ENCODE results near the gene ITGB5.
A peak's percentile ranks its signal among the peaks of the same experiment; 100 is the strongest.

The ITGB5 gene

GRCh38 chr3:124829178-124829818 lies 57.9 kb downstream of the ITGB5 start:
- TF ChIP-seq ZFX (IDR thresholded peaks at IDR 0.05; ENCODE audit: borderline replicate concordance) (no peak), CTCF (IDR thresholded peaks at IDR 0.05) (no peak)
- H3K27ac ChIP-seq: 0 out of 2 replicates have a peak overlapping the region, but pooled peaks have one; percentile 7

GRCh38 chr3:124827476-124828206 lies 59.5 kb downstream of the ITGB5 start:
- H3K27ac ChIP-seq: peak overlapping the region; percentile 34; the same call in 1 of the 2 replicates
- TF ChIP-seq CTCF (IDR thresholded peaks at IDR 0.05): peak; percentile 19; the same call in 1 of the 2 replicates

- H3K27ac ChIP-seq: peak overlapping the region; percentile 34; the same call in 1 of the 2 replicates
These were observed 60.5 kb downstream of the ITGB5 start for GRCh38 chr3:124826703-124827102.

GRCh38 chr3:124824286-124824915 lies 62.8 kb downstream of the ITGB5 start:
- no peak overlapping the region for H3K27ac ChIP-seq
- no peak for TF ChIP-seq CTCF (IDR thresholded peaks at IDR 0.05)
- TF ChIP-seq ZFX (IDR thresholded peaks at IDR 0.05; ENCODE audit: borderline replicate concordance): no peak

More at GRCh38 chr3:124826703-124827102, 60.5 kb downstream of the ITGB5 start:
- TF ChIP-seq ZFX (IDR thresholded peaks at IDR 0.05; ENCODE audit: borderline replicate concordance): no peak
- TF ChIP-seq CTCF (IDR thresholded peaks at IDR 0.05): no peak

GRCh38 chr3:124823648-124824047 lies 63.5 kb downstream of the ITGB5 start:
- H3K27ac ChIP-seq: no peak overlapping the region
- TF ChIP-seq ZFX (IDR thresholded peaks at IDR 0.05; ENCODE audit: borderline replicate concordance): no peak
- TF ChIP-seq CTCF (IDR thresholded peaks at IDR 0.05): no peak

GRCh38 chr3:124823206-124823605 lies 64.0 kb downstream of the ITGB5 start:
- no peak for TF ChIP-seq ZFX (IDR thresholded peaks at IDR 0.05; ENCODE audit: borderline replicate concordance)
- no peak for TF ChIP-seq CTCF (IDR thresholded peaks at IDR 0.05)
- no peak overlapping the region for H3K27ac ChIP-seq

GRCh38 chr3:124821356-124821755 lies 65.8 kb downstream of the ITGB5 start:
- H3K27ac ChIP-seq: no peak overlapping the region
- TF ChIP-seq ZFX (IDR thresholded peaks at IDR 0.05; ENCODE audit: borderline replicate concordance): no peak
- no peak for TF ChIP-seq CTCF (IDR thresholded peaks at IDR 0.05)
